ENCODE results near the gene RAD51B. TPM values are rescaled to one million over a fixed set of nuclear protein-coding genes. Genes with fewer than 3 reads are reported as not detected.

The RAD51B gene
- total and polyA plus RNA-seq, 9 of the 15 experiments (the other 6 are each of a cell fraction or from before 2014, with no cell fraction given): 8.5 to 17.3 (median 11.3) TPM

GRCh38 chr14:68076451-68076850 is 256.9 kb downstream of the RAD51B start (continued):
- TF ChIP-seq THRB (CRISPR knock-in tag; conservative IDR thresholded peaks at IDR 0.05) (no peak), HEY1 (CRISPR knock-in tag; IDR thresholded peaks at IDR 0.05; ENCODE audit: borderline replicate concordance) (no peak), TRIM24 (IDR thresholded peaks at IDR 0.05) (no peak), FOXA1 (IDR thresholded peaks at IDR 0.05; ENCODE audit: borderline replicate concordance) (no peak), SNIP1 (IDR thresholded peaks at IDR 0.05; ENCODE audit: low read depth) (no peak), HNRNPLL (IDR thresholded peaks at IDR 0.05; ENCODE audit: low read depth, low read length, poor library complexity, severe bottlenecking) (no peak), MYNN (IDR thresholded peaks at IDR 0.05) (no peak), MYNN (CRISPR knock-in tag; IDR thresholded peaks at IDR 0.05) (no peak)

- Histone ChIP-seq H3K27ac (ENCODE audit: extremely low read depth, low read depth, low read length) (no peak overlapping the region), H3K9ac (ENCODE audit: insufficient read depth in 1 of 2, low read depth in 2 of 2, low read length in 2 of 2) (no peak overlapping the region), H3K9me1 (ENCODE audit: control insufficient read depth, insufficient read depth, low read length) (no peaks in the 10 kb centered on the region), H3K4me1 (replicated peaks in 1 of 2; ENCODE audit: control insufficient read depth in 2 of 2, insufficient read depth in 2 of 2, low read length in 2 of 2) (no peaks in the 10 kb centered on the region), H3K36me3 (ENCODE audit: control insufficient read depth, insufficient read depth, low read length) (no peaks in the 10 kb centered on the region), H3K4me3 (no peak overlapping the region), H3K79me2 (ENCODE audit: control insufficient read depth, insufficient read depth, low read length) (no peaks in the 10 kb centered on the region), H4K20me1 (replicated peaks; ENCODE audit: control insufficient read depth, insufficient read depth, low read length) (no peaks in the 10 kb centered on the region), H2AFZ (ENCODE audit: low read depth, low read length) (no peak overlapping the region), H3K27me3 (ENCODE audit: control insufficient read depth in 2 of 2, insufficient read depth in 2 of 2, low read length in 2 of 2) (no peaks in the 10 kb centered on the region; a peak in 1 of 5 replicates), H3K9me3 (replicated peaks; ENCODE audit: control insufficient read depth, insufficient read depth, low read depth, low read length) (no peaks in the 10 kb centered on the region), H3K4me2 (ENCODE audit: insufficient read depth, low read length) (no peak overlapping the region)
- in situ Hi-C loops (cut with MboI): no loop called here
- CTCF ChIA-PET (ENCODE audit: low intra/inter-chr PET ratio): no interaction called here
- BruUV-seq (replicated peaks): no TSS peak
- DNase-seq (ENCODE audit: extremely low read depth in 1 of 4, low spot score in 3 of 4): no peak
- POLR2A ChIA-PET: no interaction called here
- ATAC-seq: no peak
- no peak for FAIRE-seq
- intact Hi-C loops (cut with micrococcal nuclease): loop anchor here (10.0 kb wide), 1 partner anchor 165 kb away; no protein-coding TSS in a partner anchor
- TF ChIP-seq ZNF316 (IDR thresholded peaks at IDR 0.05): no peak
- TF ChIP-seq GATAD2B (IDR thresholded peaks at IDR 0.05; ENCODE audit: borderline replicate concordance): no peak
- no peak for TF ChIP-seq UBTF (IDR thresholded peaks at IDR 0.05; ENCODE audit: borderline replicate concordance in 1 of 2, low read depth in 2 of 2, low read length in 2 of 2)
- no peak for TF ChIP-seq HCFC1 (IDR thresholded peaks at IDR 0.05; ENCODE audit: low read depth, low read length)
- no peak for TF ChIP-seq ZNF583 (CRISPR knock-in tag; IDR thresholded peaks at IDR 0.05)
- no peak for TF ChIP-seq ZNF740 (CRISPR knock-in tag; IDR thresholded peaks at IDR 0.05)
- TF ChIP-seq ZNF740 (tag; IDR thresholded peaks at IDR 0.05): no peak
- TF ChIP-seq SMARCA4 (IDR thresholded peaks at IDR 0.05): no peak
- TF ChIP-seq ZFP1 (CRISPR knock-in tag; IDR thresholded peaks at IDR 0.05): no peak
- no peak for TF ChIP-seq MCM7 (IDR thresholded peaks at IDR 0.05)
Observed at GRCh38 chr14:68079941-68080697, 260.5 kb downstream of the RAD51B start.

All from K562 (cell line).